ENCODE results near the gene CCDC33.

The CCDC33 gene

GRCh38 chr15:74317820-74318375 lies 81.8 kb downstream of the CCDC33 start:
- DNase-seq: peak; percentile 43

GRCh38 chr15:74318376-74319137 lies 82.4 kb downstream of the CCDC33 start:
- DNase-seq: peak; percentile 64

- no peak for DNase-seq
These were observed 83.0 kb downstream of the CCDC33 start for GRCh38 chr15:74319138-74319460.

GRCh38 chr15:74319596-74320351 lies 83.6 kb downstream of the CCDC33 start:
- no peak for DNase-seq

- DNase-seq: peak; percentile 17
These were observed 84.5 kb downstream of the CCDC33 start for GRCh38 chr15:74320352-74321247.

- DNase-seq: peak; percentile 55
These were observed 86.5 kb downstream of the CCDC33 start for GRCh38 chr15:74322558-74323180.

- no peak for DNase-seq
These were observed 88.6 kb downstream of the CCDC33 start for GRCh38 chr15:74324714-74325113.

- DNase-seq: no peak
These were observed 90.6 kb downstream of the CCDC33 start for GRCh38 chr15:74326746-74327145.

- no peak for DNase-seq
These were observed 91.6 kb downstream of the CCDC33 start for GRCh38 chr15:74327756-74328155.

- DNase-seq: no peak
These were observed 92.4 kb downstream of the CCDC33 start for GRCh38 chr15:74328331-74329056.

- DNase-seq: no peak
These were observed 94.8 kb downstream of the CCDC33 start for GRCh38 chr15:74330861-74331408.

- no peak for DNase-seq
These were observed 95.9 kb downstream of the CCDC33 start for GRCh38 chr15:74332011-74332410.

- DNase-seq: no peak
These were observed 96.5 kb downstream of the CCDC33 start for GRCh38 chr15:74332611-74333010.

- no peak for DNase-seq
These were observed 97.0 kb downstream of the CCDC33 start for GRCh38 chr15:74333093-74333492.

- DNase-seq: no peak
These were observed 97.5 kb downstream of the CCDC33 start for GRCh38 chr15:74333662-74334061.

GRCh38 chr15:74334127-74334526 lies 98.0 kb downstream of the CCDC33 start:
- DNase-seq: no peak

GRCh38 chr15:74335396-74335795 lies 99.3 kb downstream of the CCDC33 start:
- DNase-seq: no peak

GRCh38 chr15:74336061-74337005 lies 100.2 kb downstream of the CCDC33 start:
- DNase-seq: no peak

- DNase-seq: no peak
These were observed 101.0 kb downstream of the CCDC33 start for GRCh38 chr15:74337146-74337545.

- DNase-seq: no peak
These were observed 101.6 kb downstream of the CCDC33 start for GRCh38 chr15:74337607-74338211.
